ENCODE measurements around the gene AMPD3. TPM values are rescaled to one million over a fixed set of nuclear protein-coding genes. Genes with fewer than 3 reads are reported as not detected.

The AMPD3 gene
- total RNA-seq, 1 experiment from 2014 or later = 12.5 TPM

GRCh38 chr11:10522276-10522675, 67.2 kb downstream of the AMPD3 start:
- no peaks in the 10 kb centered on the region for H3K27me3 ChIP-seq (ENCODE audit: control insufficient read depth, insufficient read depth, low read length)
- no TSS peak for BruUV-seq (replicated peaks)
- no peaks in the 10 kb centered on the region for H3K9me3 ChIP-seq (ENCODE audit: control insufficient read depth, insufficient read depth, low read depth, low read length)
- no peak for ATAC-seq
- peaks cover 3% of the 10 kb centered on the region; the same call in 1 of the 2 replicates for H3K36me3 ChIP-seq (ENCODE audit: control insufficient read depth, insufficient read depth, low read length)
- no peak for TF ChIP-seq TCF7L2 (IDR thresholded peaks at IDR 0.05; ENCODE audit: low read depth, low read length)
- no peak for TF ChIP-seq SIN3A (IDR thresholded peaks at IDR 0.05; ENCODE audit: borderline replicate concordance, insufficient read depth, low read depth, low read length)
- no peak for TF ChIP-seq POLR2AphosphoS5 (IDR thresholded peaks at IDR 0.05; ENCODE audit: low read depth, low read length)
- TF ChIP-seq CTCF (IDR thresholded peaks at IDR 0.05) = no peak
- no peak for TF ChIP-seq REST (IDR thresholded peaks at IDR 0.05; ENCODE audit: insufficient read depth in 1 of 2, low read depth in 2 of 2, low read length in 1 of 2)
- CTCF ChIA-PET = no interaction called here
- POLR2A ChIA-PET = no interaction called here
- DNase-seq (ENCODE audit: low read depth, low spot score) = no peak
- no peak overlapping the region for H3K4me3 ChIP-seq (ENCODE audit: low read depth in 2 of 2, low read length in 2 of 2)
- in situ Hi-C loops (cut with HindIII; ENCODE audit: low pct_unique_long_range_greater_than_20kb, low sequenced_read_pairs) (no loop called here), intact Hi-C loops (cut with micrococcal nuclease; ENCODE audit: unreplicated experiment) (no loop called here)
- H3K27ac ChIP-seq (ENCODE audit: low read length) = no peak overlapping the region
- no peaks in the 10 kb centered on the region for H3K4me1 ChIP-seq (ENCODE audit: control insufficient read depth, insufficient read depth, low read length)

GRCh38 chr11:10522921-10523320, 67.9 kb downstream of the AMPD3 start:
- in situ Hi-C loops (cut with HindIII; ENCODE audit: low pct_unique_long_range_greater_than_20kb, low sequenced_read_pairs) (no loop called here), intact Hi-C loops (cut with micrococcal nuclease; ENCODE audit: unreplicated experiment) (no loop called here)
- Histone ChIP-seq H3K9me3 (ENCODE audit: control insufficient read depth, insufficient read depth, low read depth, low read length) (no peaks in the 10 kb centered on the region), H3K27me3 (ENCODE audit: control insufficient read depth, insufficient read depth, low read length) (no peaks in the 10 kb centered on the region), H3K4me1 (ENCODE audit: control insufficient read depth, insufficient read depth, low read length) (no peaks in the 10 kb centered on the region), H3K36me3 (ENCODE audit: control insufficient read depth, insufficient read depth, low read length) (peaks cover 3% of the 10 kb centered on the region; the same call in 1 of the 2 replicates), H3K27ac (ENCODE audit: low read length) (no peak overlapping the region), H3K4me3 (ENCODE audit: low read depth in 2 of 2, low read length in 2 of 2) (no peak overlapping the region)
- no peak for DNase-seq (ENCODE audit: low read depth, low spot score)
- POLR2A ChIA-PET = no interaction called here
- ATAC-seq = no peak
- TF ChIP-seq CTCF (IDR thresholded peaks at IDR 0.05) (no peak), REST (IDR thresholded peaks at IDR 0.05; ENCODE audit: insufficient read depth in 1 of 2, low read depth in 2 of 2, low read length in 1 of 2) (no peak), POLR2AphosphoS5 (IDR thresholded peaks at IDR 0.05; ENCODE audit: low read depth, low read length) (no peak), TCF7L2 (IDR thresholded peaks at IDR 0.05; ENCODE audit: low read depth, low read length) (no peak), SIN3A (IDR thresholded peaks at IDR 0.05; ENCODE audit: borderline replicate concordance, insufficient read depth, low read depth, low read length) (no peak)
- no TSS peak for BruUV-seq (replicated peaks)
- CTCF ChIA-PET = no interaction called here

All from Panc1 (cell line).